Measurements from ENCODE around the gene GRID2. TPM values are rescaled to one million over a fixed set of nuclear protein-coding genes. Genes with fewer than 3 reads are reported as not detected.

GRID2 gene
- total and polyA plus RNA-seq, 10 of the 15 experiments (the other 5 are each of a cell fraction or from before 2014, with no cell fraction given): not detected

- no TSS peak for BruUV-seq (replicated peaks)
- H3K4me3 ChIP-seq: no peak overlapping the region
- H3K27ac ChIP-seq (ENCODE audit: control insufficient read depth, insufficient read depth): no peak overlapping the region
- no peaks in the 10 kb centered on the region for H3K79me2 ChIP-seq (ENCODE audit: control insufficient read depth, insufficient read depth, low read length)
- H4K20me1 ChIP-seq (ENCODE audit: control insufficient read depth, insufficient read depth): no peaks in the 10 kb centered on the region
- ChIA-PET CTCF (no interaction called here), POLR2A (no interaction called here), SMC1A (ENCODE audit: uncharacterized antibody, unreplicated experiment) (no interaction called here), RAD21 (ENCODE audit: unreplicated experiment) (no interaction called here)
- no peaks in the 10 kb centered on the region for H3K9me3 ChIP-seq (replicated peaks; ENCODE audit: control insufficient read depth, insufficient read depth, low read length)
- no peak overlapping the region for H3K4me2 ChIP-seq (ENCODE audit: control insufficient read depth, insufficient read depth)
- no peak overlapping the region for H2AFZ ChIP-seq (ENCODE audit: control insufficient read depth, low read depth, low read length)
- no peaks in the 10 kb centered on the region for H3K36me3 ChIP-seq (ENCODE audit: control insufficient read depth in 2 of 2, insufficient read depth in 2 of 2, low read length in 1 of 2)
- 57% methylated on average over 3 of the region's 3 CpGs for WGBS (ENCODE audit: insufficient coverage, insufficient replicate concordance, low lambda C conversion rate, missing lambda C conversion rate)
- no peak overlapping the region for H3K9ac ChIP-seq (ENCODE audit: control insufficient read depth, insufficient read depth, low read length)
- TF ChIP-seq EGR1 (IDR thresholded peaks at IDR 0.05; ENCODE audit: borderline replicate concordance in 1 of 2, low read depth in 2 of 2, low read length in 2 of 2): no peak
- TF ChIP-seq BHLHE40 (IDR thresholded peaks at IDR 0.05; ENCODE audit: borderline replicate concordance in 1 of 2, low read depth in 2 of 2, low read length in 1 of 2): no peak
- TF ChIP-seq ZNF622 (IDR thresholded peaks at IDR 0.05): no peak
- TF ChIP-seq ZNF274 (IDR thresholded peaks at IDR 0.05; ENCODE audit: insufficient read depth, insufficient read length): no peak
- TF ChIP-seq CBX3 (IDR thresholded peaks at IDR 0.05; ENCODE audit: borderline replicate concordance, low read depth): no peak
- no peaks in the 10 kb centered on the region for H3K27me3 ChIP-seq (replicated peaks in 1 of 2; ENCODE audit: control insufficient read depth in 2 of 2, insufficient read depth in 2 of 2, low read length in 1 of 2)
- ATAC-seq (no peak), DNase-seq (ENCODE audit: low read depth, low spot score) (no peak), FAIRE-seq (no peak)
- intact Hi-C loops (cut with micrococcal nuclease; ENCODE audit: unreplicated experiment): no loop called here
- in situ Hi-C loops (cut with MboI): no loop called here
- no peaks in the 10 kb centered on the region for H3K4me1 ChIP-seq (ENCODE audit: control insufficient read depth, insufficient read depth, low read length)
These were observed 1356.3 kb downstream of the GRID2 start for GRCh38 chr4:93660036-93660435.

GRCh38 chr4:93670434-93670833 lies 1366.7 kb downstream of the GRID2 start:
- DNase-seq (ENCODE audit: low read depth, low spot score): no peak

More at GRCh38 chr4:93670434-93670833, 1366.7 kb downstream of the GRID2 start:
- intact Hi-C loops (cut with micrococcal nuclease; ENCODE audit: unreplicated experiment): no loop called here
- SMC1A ChIA-PET (ENCODE audit: uncharacterized antibody, unreplicated experiment): no interaction called here
- no peaks in the 10 kb centered on the region for H3K36me3 ChIP-seq (ENCODE audit: control insufficient read depth in 2 of 2, insufficient read depth in 2 of 2, low read length in 1 of 2)
- no peak overlapping the region for H3K4me2 ChIP-seq (ENCODE audit: control insufficient read depth, insufficient read depth)
- no peaks in the 10 kb centered on the region for H3K27me3 ChIP-seq (replicated peaks in 1 of 2; ENCODE audit: control insufficient read depth in 2 of 2, insufficient read depth in 2 of 2, low read length in 1 of 2)
- in situ Hi-C loops (cut with MboI): no loop called here
- no peak for FAIRE-seq
- no peak for ATAC-seq
- H3K9me3 ChIP-seq (replicated peaks; ENCODE audit: control insufficient read depth, insufficient read depth, low read length): no peaks in the 10 kb centered on the region
- H3K79me2 ChIP-seq (ENCODE audit: control insufficient read depth, insufficient read depth, low read length): no peaks in the 10 kb centered on the region
- no peak overlapping the region for H3K9ac ChIP-seq (ENCODE audit: control insufficient read depth, insufficient read depth, low read length)
- BruUV-seq (replicated peaks): no TSS peak
- CTCF ChIA-PET: no interaction called here
- no peaks in the 10 kb centered on the region for H3K4me1 ChIP-seq (ENCODE audit: control insufficient read depth, insufficient read depth, low read length)
- no peaks in the 10 kb centered on the region for H4K20me1 ChIP-seq (ENCODE audit: control insufficient read depth, insufficient read depth)
- H3K27ac ChIP-seq (ENCODE audit: control insufficient read depth, insufficient read depth): no peak overlapping the region
- no peak for TF ChIP-seq JUNB (IDR thresholded peaks at IDR 0.05)
- TF ChIP-seq ZNF24 (IDR thresholded peaks at IDR 0.05): no peak
- no peak for TF ChIP-seq ZNF274 (IDR thresholded peaks at IDR 0.05; ENCODE audit: insufficient read depth, insufficient read length)
- no peak for TF ChIP-seq GATAD2B (conservative IDR thresholded peaks at IDR 0.05; ENCODE audit: low read depth)
- TF ChIP-seq FOXM1 (IDR thresholded peaks at IDR 0.05; ENCODE audit: low read depth, low read length): no peak
- no peak for TF ChIP-seq POU2F2 (IDR thresholded peaks at IDR 0.05; ENCODE audit: borderline replicate concordance, low read depth, low read length)
- TF ChIP-seq TAF1 (IDR thresholded peaks at IDR 0.05; ENCODE audit: borderline replicate concordance, low read depth, low read length): no peak
- no peak for TF ChIP-seq IKZF2 (IDR thresholded peaks at IDR 0.05)
- no peak for TF ChIP-seq GABPA (IDR thresholded peaks at IDR 0.05; ENCODE audit: low read depth)
- TF ChIP-seq DPF2 (IDR thresholded peaks at IDR 0.05): no peak
- no peak for TF ChIP-seq JUND (IDR thresholded peaks at IDR 0.05; ENCODE audit: low read depth, low read length)
- RAD21 ChIA-PET (ENCODE audit: unreplicated experiment): no interaction called here
- no peak overlapping the region for H2AFZ ChIP-seq (ENCODE audit: control insufficient read depth, low read depth, low read length)
- POLR2A ChIA-PET: no interaction called here
- H3K4me3 ChIP-seq: no peak overlapping the region
- 0% methylated on average over 2 of the region's 2 CpGs for WGBS (ENCODE audit: insufficient coverage, insufficient replicate concordance, low lambda C conversion rate, missing lambda C conversion rate)

Measured in GM12878 (cell line).